ENCODE data around the gene TYK2. TPM values are rescaled to one million over a fixed set of nuclear protein-coding genes. Genes with fewer than 3 reads are reported as not detected.

TYK2 gene
- total RNA-seq, 1 donor from 2014 or later, result 67.2 TPM

DNA sequence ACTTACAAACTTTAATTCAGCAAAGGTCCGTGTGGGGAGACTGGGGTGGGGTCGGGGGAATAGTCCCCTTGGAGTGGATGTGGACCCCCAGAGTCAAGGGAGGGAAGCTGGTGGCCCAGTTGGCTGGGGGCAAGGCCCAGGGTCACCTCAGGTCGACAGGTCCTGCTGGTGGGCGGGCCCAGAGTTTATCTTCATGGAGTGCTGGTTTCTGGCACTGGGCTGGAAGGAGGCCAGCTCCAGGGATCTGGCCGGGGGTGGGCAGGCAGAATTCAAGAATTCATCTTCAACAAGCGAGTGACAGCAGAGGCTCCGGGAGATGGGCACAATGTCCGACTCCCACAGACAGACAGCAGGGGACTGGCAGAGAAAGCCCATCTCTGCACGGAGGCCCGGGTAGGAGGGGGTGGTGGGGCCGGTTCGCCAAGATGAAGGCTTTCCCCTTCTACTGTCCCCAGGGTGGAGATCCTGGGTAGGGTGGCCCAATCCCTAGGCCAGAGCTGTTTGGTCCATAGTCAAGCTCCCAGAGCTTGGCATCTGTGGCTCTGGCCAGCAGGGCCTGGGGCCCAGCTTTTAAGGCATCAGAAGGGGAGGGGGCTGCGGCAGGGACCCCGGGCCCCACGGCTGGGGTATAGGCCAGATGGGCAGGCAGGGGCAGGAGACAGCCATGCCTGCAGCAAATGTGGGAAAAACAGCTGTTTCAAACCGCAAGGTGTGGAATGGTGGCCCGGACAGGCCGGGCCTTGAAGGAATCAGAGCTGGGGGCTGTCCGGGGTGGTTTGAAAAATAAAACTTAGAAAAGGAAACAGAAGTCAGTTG lies 63.9 kb downstream of the TYK2 start:
- DNase-seq (ENCODE audit: low read depth), result no peak

DNA sequence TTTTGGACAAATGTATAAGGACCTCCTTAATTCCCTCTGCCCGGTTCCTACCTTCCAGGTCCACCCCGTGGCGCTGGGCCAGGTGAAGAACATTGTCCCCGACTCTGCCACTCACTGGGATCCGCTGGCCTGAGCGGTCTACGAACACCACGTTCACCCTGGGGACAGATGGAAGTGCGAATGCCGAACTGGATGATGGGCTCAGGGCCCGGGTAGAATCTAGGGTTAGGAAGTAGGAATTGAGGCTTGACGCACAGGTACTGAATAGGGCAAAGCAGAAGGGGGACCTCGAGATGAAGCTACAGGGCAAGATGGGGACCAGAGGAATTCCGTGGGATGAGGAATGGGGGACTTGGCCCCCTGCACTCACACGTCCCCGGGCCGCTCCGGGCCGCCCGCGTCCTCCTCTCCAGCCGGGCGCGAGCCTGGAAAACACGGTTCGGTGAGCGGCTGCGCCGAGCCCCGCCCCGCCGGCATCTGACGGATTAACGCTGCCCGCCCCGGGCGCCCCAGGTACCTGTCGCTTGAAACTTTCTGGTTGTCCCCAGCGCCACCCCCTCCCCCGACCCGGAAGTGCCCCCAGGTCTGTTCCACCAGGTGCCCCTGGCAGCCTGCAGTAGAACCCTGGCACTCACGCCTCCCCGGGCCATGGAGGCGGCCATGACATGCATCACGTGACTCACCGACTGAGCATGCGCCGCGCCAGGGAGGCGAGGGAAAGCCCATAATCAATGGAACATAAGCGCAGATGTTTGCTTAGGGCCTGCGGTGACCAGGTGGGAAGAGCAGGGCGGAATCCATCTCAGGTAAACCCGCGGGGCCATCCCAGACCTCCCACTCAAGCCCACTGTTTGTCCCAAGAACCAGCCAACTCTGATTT lies 64.8 kb downstream of the TYK2 start, which contains the start of gene FDX2:
FDX2 (minus strand) TSS at position 681 of the 880 bp plus-strand sequence; CDS start at position 662, 19 bp downstream.
- peak; percentile 87 for DNase-seq (ENCODE audit: low read depth)

DNA sequence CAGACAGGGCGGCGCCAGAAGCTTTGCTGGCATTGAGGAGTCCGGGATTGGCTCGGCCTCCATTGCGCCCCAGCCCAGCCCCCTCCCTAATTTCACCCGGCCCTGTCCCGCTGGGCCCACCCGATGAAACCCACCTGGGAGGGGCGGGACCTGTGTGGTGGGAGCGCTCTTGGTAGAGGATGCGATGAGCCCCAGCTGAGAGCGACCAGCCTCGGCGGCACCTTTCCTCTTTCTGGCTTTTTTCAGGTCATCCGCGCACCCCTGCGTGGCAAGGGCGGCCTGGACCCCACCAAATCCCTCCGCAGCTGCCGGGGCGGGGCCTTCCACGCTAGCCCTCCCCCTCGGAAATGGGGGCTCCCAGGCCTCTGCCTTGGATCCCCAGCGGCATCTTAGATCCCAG lies 70.9 kb downstream of the TYK2 start, which contains the start of gene ZGLP1:
ZGLP1 (minus strand) TSS at position 393 of the 400 bp plus-strand sequence.
- DNase-seq (ENCODE audit: low read depth), result no peak

DNA sequence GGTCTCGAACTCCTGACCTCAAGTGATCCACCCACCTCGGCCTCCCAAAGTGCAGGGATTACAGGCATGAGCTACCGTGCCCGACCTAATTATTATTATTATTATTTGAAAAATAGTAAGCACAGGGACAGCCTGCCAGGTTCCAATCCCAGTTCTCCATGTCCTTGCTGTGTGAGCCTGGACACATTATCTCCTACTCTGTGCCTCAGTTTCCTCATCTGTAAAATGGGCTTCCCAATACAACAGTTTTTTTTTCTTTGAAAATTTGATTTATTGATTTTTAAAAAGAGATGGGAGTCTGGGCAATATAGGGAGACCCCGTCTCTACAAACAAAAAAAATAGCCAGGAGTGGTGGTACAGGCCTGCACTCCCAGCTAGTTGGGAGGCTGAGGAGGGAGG lies 74.0 kb downstream of the TYK2 start:
- DNase-seq (ENCODE audit: low read depth), result no peak

DNA sequence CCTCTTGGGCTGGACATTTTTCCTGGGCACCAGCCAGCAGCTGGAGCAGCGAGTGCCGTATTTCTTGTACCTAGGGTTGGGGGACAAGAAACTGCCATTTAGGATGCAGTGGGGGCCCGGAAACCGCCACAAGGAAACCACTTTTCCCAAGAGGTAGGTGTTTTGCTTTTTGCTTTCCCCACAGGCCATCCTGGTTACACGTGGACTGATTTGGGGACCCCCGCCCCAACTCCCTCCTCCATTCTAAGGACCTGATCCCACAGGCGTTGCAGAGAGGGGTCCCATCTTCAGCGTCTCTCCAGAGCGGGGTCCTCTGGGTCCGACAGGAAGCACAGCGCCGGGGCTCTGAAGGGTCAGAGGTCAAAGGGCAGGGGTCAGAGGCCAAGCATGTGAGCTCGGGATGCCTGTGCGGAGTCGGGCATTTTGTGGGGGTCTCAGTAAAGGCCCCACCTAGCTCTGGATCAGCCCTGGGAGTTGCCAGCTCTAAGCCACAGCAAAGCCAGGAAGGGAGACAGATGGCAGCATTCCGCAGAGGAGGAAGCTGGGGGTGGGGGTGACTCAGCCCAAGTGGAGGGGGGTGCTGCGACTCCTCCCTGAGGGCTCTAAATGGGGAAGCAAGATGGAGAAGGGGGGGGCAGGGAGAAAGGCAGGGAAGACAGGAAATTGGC lies 75.1 kb downstream of the TYK2 start:
- peak; percentile 79 for DNase-seq (ENCODE audit: low read depth)

MicroRNAs within 50 kb of the gene (microRNA counts, 767-probe panel; counts per million panel counts)
- not detected for microRNA hsa-miR-1181

Small RNAs within 50 kb of the gene (microRNA-seq; reads per million reads assigned to microRNA genes)
- gene MIR1181, result not detected

Other genes with a start within 250 kb of the TYK2 start
- 53.8 and 70.1 TPM in 2 replicates for gene DNMT1, start 185.6 kb downstream of the TYK2 start, total RNA-seq
- 1.8 and 3.5 TPM in 2 replicates for gene S1PR2, start 149.2 kb downstream of the TYK2 start, total RNA-seq
- gene MRPL4, start 128.4 kb downstream of the TYK2 start, total RNA-seq, result 64.7 and 94.3 TPM in 2 replicates
- 5.1 and 21.3 TPM in 2 replicates for gene ICAM1, start 109.5 kb downstream of the TYK2 start, total RNA-seq
- 1.4 and 3.2 TPM in 2 replicates for gene ICAM4, start 93.6 kb downstream of the TYK2 start, total RNA-seq
- 7.2 and 8.3 TPM in 2 replicates for gene ICAM5, start 90.6 kb downstream of the TYK2 start, total RNA-seq
- 1.8 and 4.2 TPM in 2 replicates for gene ZGLP1, start 70.8 kb downstream of the TYK2 start, total RNA-seq
- 39.4 and 45.8 TPM in 2 replicates for gene FDX2, start 64.6 kb downstream of the TYK2 start, total RNA-seq
- gene RAVER1, start 47.0 kb downstream of the TYK2 start, total RNA-seq, result 11.9 and 12.5 TPM in 2 replicates
- gene ICAM3, start 40.9 kb downstream of the TYK2 start, total RNA-seq, result 4.2 and 5.3 TPM in 2 replicates
- gene CDC37, start 23.0 kb upstream of the TYK2 start, total RNA-seq, result 200 and 201 TPM in 2 replicates
- 1.1 and 1.2 TPM in 2 replicates for gene PDE4A, start 40.0 kb upstream of the TYK2 start, total RNA-seq
- 80.2 and 102 TPM in 2 replicates for gene KEAP1, start 122.8 kb upstream of the TYK2 start, total RNA-seq
- 0.21 and 1.1 TPM in 2 replicates for gene S1PR5, start 136.9 kb upstream of the TYK2 start, total RNA-seq
- 36.8 and 52.8 TPM in 2 replicates for gene ATG4D, start 163.3 kb upstream of the TYK2 start, total RNA-seq
- gene KRI1, start 185.4 kb upstream of the TYK2 start, total RNA-seq, result 13.9 and 22.1 TPM in 2 replicates
- gene CDKN2D, start 188.4 kb upstream of the TYK2 start, total RNA-seq, result 10.2 and 16.5 TPM in 2 replicates
- 1.6 TPM in 1 of 2 replicates, not detected in the other for gene AP1M2, start 206.7 kb upstream of the TYK2 start, total RNA-seq
- 81.9 and 100 TPM in 2 replicates for gene SLC44A2, start 245.0 kb upstream of the TYK2 start, total RNA-seq

Measured in myocyte (in vitro differentiated cells).